ENCODE data around the gene CTIF.

The CTIF gene

DNA sequence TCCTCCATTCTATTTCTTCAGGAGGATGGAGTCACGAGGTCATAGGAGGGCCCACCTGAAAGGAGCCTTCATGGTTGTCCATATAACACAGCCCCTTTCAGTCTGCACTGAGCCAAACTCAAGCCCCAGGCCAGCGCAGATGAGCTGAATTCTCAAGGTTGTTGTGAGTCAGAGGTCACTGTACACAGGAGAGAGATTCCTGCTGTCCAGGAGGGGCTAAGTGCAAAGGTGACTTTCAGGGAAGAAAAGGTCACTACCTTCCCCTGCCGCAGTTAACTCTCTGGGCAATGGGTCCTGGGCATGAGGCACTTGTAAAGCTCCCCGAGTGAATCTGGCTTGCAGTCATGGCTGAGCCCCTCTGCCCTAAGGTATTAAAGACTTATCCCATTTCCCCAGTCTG lies 150.7 kb downstream of the CTIF start:
- DNase-seq, result no peak

GRCh38 chr18:48690494-48690893 lies 151.7 kb downstream of the CTIF start:
- DNase-seq, result no peak

DNA sequence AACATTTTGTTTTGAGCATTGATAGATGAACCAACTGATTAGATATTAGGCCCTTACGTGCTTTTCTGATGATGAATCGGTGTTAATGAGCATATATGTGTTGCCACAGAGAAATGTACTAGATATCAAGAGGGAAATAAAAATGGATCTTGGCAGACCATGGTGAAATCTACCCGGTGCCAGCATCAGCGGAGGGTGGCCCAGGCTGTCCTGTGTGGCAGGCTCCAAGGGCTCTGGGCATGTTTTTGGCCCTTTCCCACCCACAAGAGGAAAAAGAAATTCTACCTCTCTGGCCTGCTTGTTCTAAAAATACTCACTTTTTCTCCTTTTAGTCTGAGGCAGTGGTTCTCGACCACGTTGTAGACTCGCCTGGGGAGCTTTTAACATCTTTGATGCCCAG lies 154.2 kb downstream of the CTIF start:
- DNase-seq, result no peak

DNA sequence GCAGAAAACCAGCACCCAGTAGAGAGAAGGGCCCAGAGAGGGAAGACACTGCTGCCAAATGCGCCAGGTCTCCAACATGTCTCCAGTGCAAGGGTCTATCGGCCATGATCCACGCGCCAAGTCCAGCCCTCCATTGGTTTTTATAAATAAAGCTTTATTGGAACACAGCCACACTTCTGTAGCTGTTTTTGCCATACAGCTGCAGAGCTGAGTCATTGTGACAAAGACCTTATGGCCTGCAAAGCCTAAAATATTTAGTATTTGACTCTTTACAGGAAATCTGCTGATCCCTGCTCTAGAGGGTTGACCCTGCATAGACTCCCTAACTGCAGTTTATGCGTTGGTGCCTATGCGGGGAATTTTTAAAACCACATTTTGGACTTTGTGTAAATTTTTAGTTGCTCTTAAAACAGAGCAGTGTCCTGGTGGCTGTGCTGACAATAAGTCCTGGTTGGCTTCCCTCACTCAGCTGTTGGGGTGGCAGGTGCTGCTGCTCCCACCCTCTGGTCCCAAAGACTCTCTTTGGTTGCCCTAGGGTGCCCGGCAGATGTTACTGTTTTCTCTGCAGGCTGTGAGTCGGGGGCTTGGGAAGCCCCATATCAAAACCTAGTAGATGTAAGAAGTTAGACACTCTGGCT lies 154.9 kb downstream of the CTIF start:
- no peak for DNase-seq

DNA sequence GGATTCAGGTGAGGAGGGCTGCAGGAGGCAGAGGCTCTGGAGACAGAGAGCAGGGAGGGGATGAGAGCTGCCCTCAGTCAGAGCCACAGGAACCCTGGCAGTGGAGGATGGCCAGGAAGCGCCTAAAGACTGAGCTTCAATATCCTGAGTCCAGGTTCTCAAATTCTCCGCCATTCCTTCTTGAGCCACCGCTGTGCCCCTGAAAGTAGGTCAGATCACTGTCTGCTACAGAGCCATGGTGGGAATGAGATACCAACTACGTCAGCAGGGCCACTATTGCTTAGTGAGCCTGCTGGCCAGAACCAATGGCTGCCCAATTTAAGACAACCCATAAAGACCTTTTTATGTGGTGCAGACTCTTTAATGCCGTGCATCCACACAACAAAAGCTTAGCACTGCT lies 155.5 kb downstream of the CTIF start:
- DNase-seq, result no peak

GRCh38 chr18:48695671-48696070 lies 156.8 kb downstream of the CTIF start:
- no peak for DNase-seq

GRCh38 chr18:48696218-48696617 lies 157.4 kb downstream of the CTIF start:
- DNase-seq, result no peak

- no peak for DNase-seq
These were observed 158.6 kb downstream of the CTIF start for GRCh38 chr18:48697441-48697840.

DNA sequence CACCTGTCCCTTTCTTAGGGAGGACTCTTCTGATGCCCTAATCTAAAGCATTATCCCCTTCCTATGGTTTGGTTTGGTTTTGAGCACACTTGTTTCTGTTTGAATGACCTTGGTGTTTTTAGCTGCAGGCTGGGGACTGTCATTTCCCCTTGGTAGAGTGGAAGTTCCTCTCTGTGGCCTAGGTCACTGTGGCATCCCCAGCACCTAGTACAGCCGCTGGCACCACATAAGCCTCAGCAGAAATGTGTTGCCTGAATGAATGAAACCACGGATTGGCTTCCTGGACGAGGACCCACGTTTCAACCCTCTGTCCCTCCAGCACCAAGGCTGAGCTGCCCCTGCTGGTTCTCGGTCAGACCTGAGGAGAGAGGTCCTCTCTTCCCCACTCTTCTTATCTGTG lies 159.9 kb downstream of the CTIF start:
- no peak for DNase-seq

DNA sequence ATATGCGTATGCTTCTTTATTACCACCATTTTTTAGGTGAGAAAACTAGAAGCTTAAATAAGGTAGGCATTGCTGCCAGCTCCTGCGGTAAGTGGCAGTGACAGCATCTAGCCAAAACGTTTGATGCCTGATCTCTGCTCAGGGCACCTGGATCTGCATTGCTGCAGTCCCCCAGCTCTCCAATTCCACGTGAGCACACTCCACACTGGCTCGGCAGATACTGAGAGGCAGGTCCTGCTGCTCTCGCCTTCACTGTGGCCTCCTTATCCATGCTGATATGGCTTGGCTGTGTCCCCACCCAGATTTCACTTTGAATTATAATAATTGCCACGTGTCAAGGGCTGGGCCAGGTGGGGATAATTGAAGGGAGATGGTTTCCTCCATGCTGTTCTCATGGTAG lies 160.9 kb downstream of the CTIF start:
- no peak for DNase-seq

DNA sequence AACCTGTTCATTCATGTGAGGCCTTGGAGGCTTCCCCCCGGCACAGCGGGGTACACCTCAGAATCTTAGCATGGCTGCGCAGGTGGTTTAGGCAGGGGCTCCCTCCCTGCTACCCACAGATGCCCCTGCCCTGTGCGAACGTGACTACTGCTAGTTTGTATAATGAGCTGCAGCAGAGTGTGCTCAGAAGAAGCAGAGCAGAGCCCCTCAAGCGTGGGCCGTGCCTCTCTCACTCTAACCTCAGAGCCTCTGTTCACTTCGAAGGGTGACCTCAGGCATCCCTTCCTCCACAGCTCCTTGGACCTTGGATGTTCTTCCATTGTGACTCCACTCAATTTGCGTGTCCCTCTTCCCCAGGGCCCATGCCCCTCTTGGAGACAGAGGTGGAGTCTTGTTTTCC lies 161.6 kb downstream of the CTIF start:
- DNase-seq, result no peak

- DNase-seq, result no peak
These were observed 163.7 kb downstream of the CTIF start for GRCh38 chr18:48702346-48703027.

- no peak for DNase-seq
These were observed 164.2 kb downstream of the CTIF start for GRCh38 chr18:48703028-48703386.

GRCh38 chr18:48703418-48703817 lies 164.6 kb downstream of the CTIF start:
- no peak for DNase-seq

GRCh38 chr18:48705043-48705442 lies 166.2 kb downstream of the CTIF start:
- DNase-seq, result no peak

- no peak for DNase-seq
These were observed 166.7 kb downstream of the CTIF start for GRCh38 chr18:48705531-48705930.

DNA sequence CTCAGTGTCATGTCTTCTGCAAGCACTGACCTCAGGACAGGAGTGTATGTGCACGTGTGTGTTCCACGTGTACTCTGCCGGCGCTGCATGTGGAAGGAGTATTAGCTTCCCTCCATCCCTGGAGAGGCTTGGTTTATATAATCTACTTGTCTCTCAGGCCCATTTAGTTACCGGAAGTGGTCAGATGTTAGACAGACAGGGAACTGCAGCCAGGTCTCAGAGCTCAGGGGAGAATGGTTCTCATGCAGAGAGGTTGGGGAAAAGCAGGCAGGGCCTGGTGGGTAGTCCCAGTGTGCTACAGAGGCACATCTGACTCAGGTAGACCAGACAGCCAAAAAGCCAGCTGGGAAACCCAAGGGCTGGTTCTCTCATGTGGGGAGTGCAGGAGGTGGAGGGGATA lies 167.9 kb downstream of the CTIF start:
- no peak for DNase-seq

DNA sequence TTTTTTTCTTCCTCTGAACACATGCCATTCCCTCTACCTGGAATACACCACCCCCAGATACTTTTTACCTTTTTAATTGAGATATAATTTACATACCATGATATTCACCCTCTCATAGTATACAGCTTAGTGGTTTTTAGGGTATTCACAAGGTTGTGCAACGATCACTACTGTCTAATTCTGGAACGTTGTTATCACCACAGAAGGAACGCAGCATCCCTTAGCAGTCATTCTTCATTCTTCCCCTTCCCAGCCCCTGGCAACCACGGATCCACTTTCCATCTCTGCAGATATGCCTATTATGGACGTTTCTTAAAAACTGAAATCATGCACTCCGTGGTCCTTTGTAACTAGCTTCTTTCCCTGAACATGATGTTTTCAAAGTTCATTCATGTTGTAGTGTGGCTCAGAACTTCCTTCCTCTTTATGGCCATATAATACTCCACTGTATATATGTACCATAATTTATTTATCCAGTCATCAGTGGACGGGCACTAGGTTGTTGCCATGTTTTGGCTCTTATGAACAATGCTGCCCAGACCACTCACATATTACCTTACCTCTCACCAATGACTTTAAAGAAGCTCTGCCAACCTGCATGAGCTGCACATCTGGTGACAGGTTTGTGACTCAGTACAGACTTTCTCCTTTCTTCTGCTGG lies 168.9 kb downstream of the CTIF start:
- DNase-seq, result no peak

- no peak for DNase-seq
These were observed 170.0 kb downstream of the CTIF start for GRCh38 chr18:48708807-48709206.

GRCh38 chr18:48709371-48710062 lies 170.7 kb downstream of the CTIF start:
- no peak for DNase-seq

DNA sequence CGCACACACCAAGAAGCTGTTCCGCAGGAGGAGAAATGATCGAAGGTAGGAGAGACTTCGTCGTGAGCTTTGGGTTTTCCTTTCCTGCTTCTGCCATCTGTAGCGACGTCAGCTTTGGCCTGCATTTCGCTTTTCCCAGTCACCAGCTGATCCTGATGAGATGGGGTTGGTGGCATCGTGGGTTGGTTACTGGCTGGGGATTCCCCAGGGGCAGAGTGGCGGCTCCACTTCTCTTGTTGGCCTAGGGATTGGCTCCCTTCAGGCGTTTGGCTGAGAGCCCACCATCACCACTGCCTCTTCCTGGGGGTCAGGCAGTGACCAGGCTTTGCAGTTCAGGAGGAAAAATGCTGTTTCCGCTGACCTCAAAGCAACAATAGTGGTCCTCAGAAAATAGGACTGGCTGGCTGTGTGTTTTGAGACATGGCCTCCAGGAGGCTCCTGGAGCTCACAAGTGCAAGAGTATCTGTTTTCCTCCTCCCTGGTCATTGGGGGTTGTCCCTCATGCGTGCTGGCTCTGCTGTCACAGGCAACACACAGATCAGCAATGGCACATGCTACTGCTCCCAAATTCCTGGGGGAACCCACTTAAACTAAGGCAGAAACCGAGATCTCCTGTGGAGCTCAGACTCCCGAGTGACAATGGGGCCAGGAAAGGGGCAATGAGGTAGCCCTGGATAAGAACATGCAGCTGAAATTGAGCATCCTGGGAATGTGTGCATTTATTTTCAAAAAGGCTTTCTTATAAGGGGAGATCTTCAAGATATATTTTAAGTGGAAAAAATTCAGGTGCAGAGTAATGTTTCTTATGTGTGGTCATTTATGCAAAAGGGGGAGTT lies 173.0 kb downstream of the CTIF start:
- no peak for DNase-seq

GRCh38 chr18:48713309-48713708 lies 174.5 kb downstream of the CTIF start:
- no peak for DNase-seq

DNA sequence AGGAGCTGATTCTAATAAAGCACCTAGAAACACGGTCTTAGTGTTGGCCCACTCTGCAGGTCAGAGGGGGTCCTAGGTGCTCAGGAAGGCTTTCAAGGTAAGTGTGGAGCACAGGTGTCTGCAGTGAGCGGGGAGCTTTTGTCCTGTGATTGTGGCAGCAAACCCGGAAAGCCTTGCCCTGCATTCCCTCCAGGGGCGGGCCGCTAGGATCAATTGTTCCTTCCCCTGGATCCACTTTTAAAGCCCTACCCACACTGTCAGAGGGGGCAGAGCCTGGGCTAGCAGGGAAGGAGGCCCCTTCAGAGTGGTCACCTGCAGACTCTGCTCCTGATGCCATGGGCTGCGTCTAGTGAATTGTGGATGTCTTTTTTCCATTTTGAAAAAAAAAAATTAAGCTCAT lies 176.0 kb downstream of the CTIF start:
- DNase-seq, result no peak

All from cortex of kidney (tissue), 1 donor.